Measurements from ENCODE around the gene MYOZ1.

GRCh38 chr10:73646598-73647041, 5.3 kb upstream of the MYOZ1 start:
- no peak for TF ChIP-seq POLR2A (IDR thresholded peaks at IDR 0.05)
- TF ChIP-seq, protein P1, sequence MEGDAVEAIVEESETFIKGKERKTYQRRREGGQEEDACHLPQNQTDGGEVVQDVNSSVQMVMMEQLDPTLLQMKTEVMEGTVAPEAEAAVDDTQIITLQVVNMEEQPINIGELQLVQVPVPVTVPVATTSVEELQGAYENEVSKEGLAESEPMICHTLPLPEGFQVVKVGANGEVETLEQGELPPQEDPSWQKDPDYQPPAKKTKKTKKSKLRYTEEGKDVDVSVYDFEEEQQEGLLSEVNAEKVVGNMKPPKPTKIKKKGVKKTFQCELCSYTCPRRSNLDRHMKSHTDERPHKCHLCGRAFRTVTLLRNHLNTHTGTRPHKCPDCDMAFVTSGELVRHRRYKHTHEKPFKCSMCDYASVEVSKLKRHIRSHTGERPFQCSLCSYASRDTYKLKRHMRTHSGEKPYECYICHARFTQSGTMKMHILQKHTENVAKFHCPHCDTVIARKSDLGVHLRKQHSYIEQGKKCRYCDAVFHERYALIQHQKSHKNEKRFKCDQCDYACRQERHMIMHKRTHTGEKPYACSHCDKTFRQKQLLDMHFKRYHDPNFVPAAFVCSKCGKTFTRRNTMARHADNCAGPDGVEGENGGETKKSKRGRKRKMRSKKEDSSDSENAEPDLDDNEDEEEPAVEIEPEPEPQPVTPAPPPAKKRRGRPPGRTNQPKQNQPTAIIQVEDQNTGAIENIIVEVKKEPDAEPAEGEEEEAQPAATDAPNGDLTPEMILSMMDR (IDR thresholded peaks at IDR 0.05) = no peak
